GM12878 (cell line): ENCODE measurements around the gene GLT8D1.

Experiments used
- ATF2 ChIP-seq: IDR thresholded peaks from 2 replicates; pipeline ENCODE4 v1.6.1; 2012; ENCODE audit warnings: low read length, inconsistent platforms
- CTCF ChIP-seq, 3 experiments: IDR thresholded peaks in 2 of 3; conservative IDR thresholded peaks in 1 of 3; 2 replicates each; pipeline ENCODE4 v1.5.1; 2011; ENCODE audit warnings: low read depth in 3 of 3, low read length in 3 of 3, mild to moderate bottlenecking in 3 of 3, control low read depth in 2 of 3, moderate library complexity in 2 of 3, inconsistent platforms in 1 of 3, mixed read lengths in 1 of 3; ENCODE audit not compliant: control insufficient read depth in 2 of 3, insufficient read depth in 1 of 3; ENCODE audit errors: extremely low read depth in 1 of 3
- EZH2 ChIP-seq: IDR thresholded peaks from 2 replicates; pipeline ENCODE4 v1.6.1; 2012; ENCODE audit warnings: low read depth, mild to moderate bottlenecking, control low read depth, inconsistent platforms, low read length, borderline replicate concordance; ENCODE audit not compliant: control insufficient read depth
- IKZF1 ChIP-seq: fragments of 450-650 bp; conservative IDR thresholded peaks from 2 replicates; pipeline ENCODE4 v1.6.1; 2017; ENCODE audit warnings: antibody characterized with exemption, mild to moderate bottlenecking
- MYC ChIP-seq: IDR thresholded peaks from 2 replicates; pipeline ENCODE4 v1.6.1; 2011; ENCODE audit warnings: mild to moderate bottlenecking, low read length, moderate library complexity, inconsistent platforms; ENCODE audit not compliant: insufficient read depth, insufficient replicate concordance, insufficient read length, severe bottlenecking
- NKRF ChIP-seq: fragments of 450-650 bp; conservative IDR thresholded peaks from 2 replicates; pipeline ENCODE4 v1.6.1; 2017; ENCODE audit warnings: mild to moderate bottlenecking, moderate library complexity
- NR2F1 ChIP-seq: fragments of 450-650 bp; conservative IDR thresholded peaks from 2 replicates; pipeline ENCODE4 v1.6.1; 2017; ENCODE audit warnings: mild to moderate bottlenecking
- PRDM15 ChIP-seq: fragments of 450-650 bp; formaldehyde crosslinking; IDR thresholded peaks from 2 replicates; pipeline ENCODE4 v1.4.0; 2020; ENCODE audit warnings: mild to moderate bottlenecking, moderate library complexity
- RAD51 ChIP-seq: fragments of 450-650 bp; IDR thresholded peaks from 2 replicates; pipeline ENCODE4 v1.6.1; 2016; ENCODE audit warnings: moderate library complexity, mild to moderate bottlenecking, inconsistent platforms
- RCOR1 ChIP-seq: conservative IDR thresholded peaks from 2 replicates; pipeline ENCODE4 v1.6.1; 2012; ENCODE audit warnings: low read depth, low read length, improper control_type of control experiment
- ZSCAN29 ChIP-seq: fragments of 450-650 bp; IDR thresholded peaks from 2 replicates; pipeline ENCODE4 v1.6.1; 2017; ENCODE audit warnings: mild to moderate bottlenecking, moderate library complexity

DNA sequence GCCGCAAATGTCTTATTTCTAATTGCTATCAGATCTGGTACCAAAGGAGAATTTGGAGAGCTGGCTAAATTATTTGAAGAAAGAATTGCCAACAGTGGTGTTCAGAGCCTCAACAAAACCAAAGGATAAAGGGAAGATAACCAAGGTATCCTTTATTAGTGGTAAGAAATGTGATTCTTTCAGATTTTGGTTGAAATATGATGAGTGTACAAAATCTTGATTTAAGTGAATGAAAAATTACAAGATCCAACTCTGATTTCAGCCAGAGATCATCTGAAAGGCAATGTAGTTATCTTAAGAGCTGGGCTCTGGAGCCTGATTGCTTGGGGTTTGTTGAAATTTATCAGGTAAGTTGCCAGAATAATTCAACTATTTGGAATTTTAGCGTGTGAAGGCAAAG lies 15.0 kb downstream of the GLT8D1 start:
- TF ChIP-seq MYC (no peak), ZSCAN29 (no peak), NR2F1 (no peak), RCOR1 (no peak), PRDM15 (no peak), CTCF (IDR thresholded peaks at IDR 0.05 in 2 of 3, conservative IDR thresholded peaks at IDR 0.05 in 1 of 3; ENCODE audit: control insufficient read depth in 2 of 3, extremely low read depth in 1 of 3, insufficient read depth in 1 of 3, low read depth in 3 of 3, low read length in 3 of 3) (no peak), IKZF1 (no peak), RAD51 (no peak), ATF2 (no peak), NKRF (no peak), EZH2 (no peak)
